Nephron (organoid): Measurements from ENCODE around the gene PRKAG2.

Experiments
- H3K27ac Mint-ChIP-seq, 3 experiments: 2 replicates each; pipeline ENCODE4 v1.8.0; 2020; ENCODE audit warnings: mixed read lengths in 3 of 3, mild to moderate bottlenecking in 2 of 3, moderate library complexity in 1 of 3
- H3K27me3 Mint-ChIP-seq: 2 replicates; pipeline ENCODE4 v1.8.0; 2021; ENCODE audit warnings: low read depth, mild to moderate bottlenecking, moderate library complexity, mixed read lengths
- H3K36me3 Mint-ChIP-seq: 2 replicates; pipeline ENCODE4 v1.8.0; 2020; ENCODE audit warnings: low read depth, mixed read lengths
- H3K4me1 Mint-ChIP-seq: 2 replicates; pipeline ENCODE4 v1.8.0; 2020; ENCODE audit warnings: mixed read lengths
- H3K4me3 Mint-ChIP-seq, 3 experiments: 2 replicates each; pipeline ENCODE4 v1.8.0; 2020; ENCODE audit warnings: mild to moderate bottlenecking in 3 of 3, mixed read lengths in 3 of 3, moderate library complexity in 2 of 3
- H3K9me3 Mint-ChIP-seq: 2 replicates; pipeline ENCODE4 v1.8.0; 2020; ENCODE audit warnings: mixed read lengths
- TF ChIP-seq, protein P1 (sequence below), 3 experiments: fragments of 200-600 bp; sonication (generic); IDR thresholded peaks; one replicate each; pipeline ENCODE4 v1.5.0; 2021; ENCODE audit warnings: antibody characterized with exemption in 3 of 3; ENCODE audit not compliant: unreplicated experiment in 3 of 3

PRKAG2 gene

GRCh38 chr7:151857412-151857811 lies 19.5 kb downstream of the PRKAG2 start:
- Mint-ChIP-seq H3K36me3 (no peaks in the 10 kb centered on the region), H3K4me1 (no peaks in the 10 kb centered on the region), H3K4me3 (no peak overlapping the region), H3K9me3 (no peaks in the 10 kb centered on the region), H3K27ac (no peak overlapping the region), H3K27me3 (peaks cover 25% of the 10 kb centered on the region)
- TF ChIP-seq, protein P1, sequence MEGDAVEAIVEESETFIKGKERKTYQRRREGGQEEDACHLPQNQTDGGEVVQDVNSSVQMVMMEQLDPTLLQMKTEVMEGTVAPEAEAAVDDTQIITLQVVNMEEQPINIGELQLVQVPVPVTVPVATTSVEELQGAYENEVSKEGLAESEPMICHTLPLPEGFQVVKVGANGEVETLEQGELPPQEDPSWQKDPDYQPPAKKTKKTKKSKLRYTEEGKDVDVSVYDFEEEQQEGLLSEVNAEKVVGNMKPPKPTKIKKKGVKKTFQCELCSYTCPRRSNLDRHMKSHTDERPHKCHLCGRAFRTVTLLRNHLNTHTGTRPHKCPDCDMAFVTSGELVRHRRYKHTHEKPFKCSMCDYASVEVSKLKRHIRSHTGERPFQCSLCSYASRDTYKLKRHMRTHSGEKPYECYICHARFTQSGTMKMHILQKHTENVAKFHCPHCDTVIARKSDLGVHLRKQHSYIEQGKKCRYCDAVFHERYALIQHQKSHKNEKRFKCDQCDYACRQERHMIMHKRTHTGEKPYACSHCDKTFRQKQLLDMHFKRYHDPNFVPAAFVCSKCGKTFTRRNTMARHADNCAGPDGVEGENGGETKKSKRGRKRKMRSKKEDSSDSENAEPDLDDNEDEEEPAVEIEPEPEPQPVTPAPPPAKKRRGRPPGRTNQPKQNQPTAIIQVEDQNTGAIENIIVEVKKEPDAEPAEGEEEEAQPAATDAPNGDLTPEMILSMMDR (IDR thresholded peaks at IDR 0.05; ENCODE audit: unreplicated experiment in 3 of 3), result no peak

GRCh38 chr7:151856516-151856915 lies 20.4 kb downstream of the PRKAG2 start:
- TF ChIP-seq, protein P1 (IDR thresholded peaks at IDR 0.05; ENCODE audit: unreplicated experiment in 3 of 3), result no peak
- H3K4me3 Mint-ChIP-seq, result no peak overlapping the region
- H3K4me1 Mint-ChIP-seq, result no peaks in the 10 kb centered on the region
- H3K36me3 Mint-ChIP-seq, result no peaks in the 10 kb centered on the region
- no peaks in the 10 kb centered on the region for H3K9me3 Mint-ChIP-seq
- H3K27me3 Mint-ChIP-seq, result peaks cover 21% of the 10 kb centered on the region
- no peak overlapping the region for H3K27ac Mint-ChIP-seq

GRCh38 chr7:151856098-151856497 lies 20.8 kb downstream of the PRKAG2 start:
- TF ChIP-seq, protein P1 (IDR thresholded peaks at IDR 0.05; ENCODE audit: unreplicated experiment in 3 of 3), result no peak
- H3K27me3 Mint-ChIP-seq, result peaks cover 21% of the 10 kb centered on the region
- H3K4me1 Mint-ChIP-seq, result no peaks in the 10 kb centered on the region
- H3K36me3 Mint-ChIP-seq, result no peaks in the 10 kb centered on the region
- H3K4me3 Mint-ChIP-seq, result no peak overlapping the region
- no peak overlapping the region for H3K27ac Mint-ChIP-seq
- no peaks in the 10 kb centered on the region for H3K9me3 Mint-ChIP-seq

DNA sequence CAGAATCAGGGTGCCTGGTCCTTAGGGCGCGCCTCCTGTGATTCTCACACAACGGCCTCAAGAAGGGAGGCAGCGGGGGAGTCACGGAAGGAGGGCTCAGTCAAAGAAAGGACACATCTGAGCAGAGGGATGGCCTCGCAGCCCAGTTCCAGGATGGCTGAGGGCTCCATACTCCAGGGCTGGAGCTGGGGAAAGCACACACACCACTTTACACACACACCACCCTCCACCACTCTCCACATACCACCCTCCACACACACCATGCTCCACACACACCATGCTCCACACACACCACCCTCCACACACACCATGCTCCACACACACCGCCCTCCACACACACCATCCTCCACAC lies 22.2 kb downstream of the PRKAG2 start:
- Mint-ChIP-seq H3K27me3 (peaks cover 26% of the 10 kb centered on the region), H3K9me3 (no peaks in the 10 kb centered on the region), H3K36me3 (no peaks in the 10 kb centered on the region), H3K4me1 (no peaks in the 10 kb centered on the region), H3K4me3 (no peak overlapping the region), H3K27ac (no peak overlapping the region)
- TF ChIP-seq, protein P1 (IDR thresholded peaks at IDR 0.05; ENCODE audit: unreplicated experiment in 3 of 3), result no peak

GRCh38 chr7:151853896-151854719 lies 22.8 kb downstream of the PRKAG2 start:
- no peak overlapping the region for H3K4me3 Mint-ChIP-seq
- no peaks in the 10 kb centered on the region for H3K4me1 Mint-ChIP-seq
- no peak overlapping the region for H3K27ac Mint-ChIP-seq
- no peaks in the 10 kb centered on the region for H3K36me3 Mint-ChIP-seq
- no peaks in the 10 kb centered on the region for H3K9me3 Mint-ChIP-seq
- peaks cover 26% of the 10 kb centered on the region for H3K27me3 Mint-ChIP-seq
- TF ChIP-seq, protein P1 (IDR thresholded peaks at IDR 0.05; ENCODE audit: unreplicated experiment in 3 of 3), result no peak
